GM12878 (cell line): ENCODE measurements around the gene OR2A42. TPM values are rescaled to one million over a fixed set of nuclear protein-coding genes. Genes with fewer than 3 reads are reported as not detected.

Source experiments
- ATAC-seq: fragments of 200-7000 bp; cut with Tn5 transposase; 3 replicates; pipeline ENCODE4 v1.9.1; 2020; ENCODE audit warnings: mild to moderate bottlenecking, moderate library complexity
- BruUV-seq: library from RNA; stranded (reverse); fragments of 400-500 nt; replicated peaks from 2 replicates; lab custom pipeline; 2021; lab: Mats Ljungman, UMichigan
- CTCF ChIA-PET: fragments of 300-600 bp; sonication (Branson Sonifier 250); formaldehyde crosslinking; extraction: SDS; loops from one replicate; lab custom pipeline; 2021; ENCODE audit warnings: inconsistent platforms; lab: Yijun Ruan, JAX
- POLR2A ChIA-PET: fragments of 350-600 bp; formaldehyde crosslinking; extraction: SDS; loops from one replicate; lab custom pipeline; 2021; ENCODE audit warnings: inconsistent platforms; lab: Charles Lee
- RAD21 ChIA-PET: fragments of 300-600 bp; sonication (Branson Sonifier 250); formaldehyde crosslinking; loops from one replicate; lab custom pipeline; 2023; ENCODE audit warnings: antibody characterized with exemption; ENCODE audit not compliant: unreplicated experiment; lab: Charles Lee
- SMC1A ChIA-PET: fragments of 300-600 bp; sonication (Branson Sonifier 250); formaldehyde crosslinking; loops from one replicate; lab custom pipeline; 2023; ENCODE audit not compliant: unreplicated experiment, uncharacterized antibody; lab: Charles Lee
- DNase-seq: peaks from one replicate; pipeline ENCODE4 v3.0.0-alpha.2; 2011; ENCODE audit warnings: low read depth, low spot score
- FAIRE-seq: peaks from 3 replicates; lab custom pipeline; 2011; peaks lifted over from hg19 to GRCh38; lab: Jason Lieb, UNC
- H2AFZ ChIP-seq: 2 replicates; pipeline ENCODE4 v1.6.0; 2011; ENCODE audit warnings: low read depth, low read length, control low read depth; ENCODE audit not compliant: control insufficient read depth
- H3K27ac ChIP-seq: 2 replicates; pipeline ENCODE4 v1.5.1; 2011; ENCODE audit warnings: control low read depth; ENCODE audit not compliant: control insufficient read depth, insufficient read depth
- H3K27me3 ChIP-seq, 2 experiments: replicated peaks in 1 of 2; 2 replicates each; pipeline versions ENCODE4 v1.6.0 to v1.6.1; 2011; ENCODE audit warnings: low read length in 1 of 2; ENCODE audit not compliant: control insufficient read depth in 2 of 2, insufficient read depth in 2 of 2
- H3K36me3 ChIP-seq, 2 experiments: 2 replicates each; pipeline ENCODE4 v1.5.1; 2011; ENCODE audit warnings: low read length in 1 of 2; ENCODE audit not compliant: control insufficient read depth in 2 of 2, insufficient read depth in 2 of 2
- H3K4me1 ChIP-seq: 2 replicates; pipeline ENCODE4 v1.6.1; 2011; ENCODE audit warnings: mild to moderate bottlenecking, low read length, moderate library complexity, mixed read lengths; ENCODE audit not compliant: control insufficient read depth, insufficient read depth
- H3K4me2 ChIP-seq: 2 replicates; pipeline ENCODE4 v1.6.0; 2011; ENCODE audit warnings: control low read depth; ENCODE audit not compliant: control insufficient read depth, insufficient read depth
- H3K4me3 ChIP-seq: fragments of 200-600 bp; sonication (generic); 2 replicates; pipeline ENCODE4 v1.5.1; 2016
- H3K79me2 ChIP-seq: 2 replicates; pipeline ENCODE4 v1.6.0; 2011; ENCODE audit warnings: low read length; ENCODE audit not compliant: control insufficient read depth, insufficient read depth
- H3K9ac ChIP-seq: 2 replicates; pipeline ENCODE4 v1.8.0; 2011; ENCODE audit warnings: low read length, control low read depth, mixed read lengths; ENCODE audit not compliant: control insufficient read depth, insufficient read depth
- H3K9me3 ChIP-seq: replicated peaks from 3 replicates; pipeline ENCODE4 v1.5.1; 2011; ENCODE audit warnings: mild to moderate bottlenecking, low read length; ENCODE audit not compliant: control insufficient read depth, insufficient read depth
- H4K20me1 ChIP-seq: 2 replicates; pipeline ENCODE4 v1.6.0; 2011; ENCODE audit not compliant: control insufficient read depth, insufficient read depth
- BACH1 ChIP-seq: fragments of 450-650 bp; IDR thresholded peaks from 2 replicates; pipeline ENCODE4 v1.6.1; 2017; ENCODE audit warnings: mild to moderate bottlenecking, borderline replicate concordance
- CEBPB ChIP-seq, 2 experiments: fragments of 150-350 bp in 1 of 2; IDR thresholded peaks; 2 replicates each; pipeline ENCODE4 v1.6.1; 2012 to 2014; ENCODE audit warnings: low read depth in 2 of 2, low read length in 2 of 2, borderline replicate concordance in 1 of 2, inconsistent platforms in 1 of 2
- CEBPZ ChIP-seq: fragments of 150-350 bp; IDR thresholded peaks from 2 replicates; pipeline ENCODE4 v1.6.1; 2016; ENCODE audit warnings: low read depth, low read length
- DPF2 ChIP-seq: fragments of 450-650 bp; IDR thresholded peaks from 2 replicates; pipeline ENCODE4 v1.6.1; 2017; ENCODE audit warnings: mild to moderate bottlenecking
- EGR1 ChIP-seq, 2 experiments: IDR thresholded peaks; 1 replicate in 1 of 2; 2 replicates in 1 of 2; pipeline ENCODE4 v1.6.1; 2011 to 2012; ENCODE audit warnings: low read depth in 2 of 2, low read length in 2 of 2, borderline replicate concordance in 1 of 2, mild to moderate bottlenecking in 1 of 2, moderate library complexity in 1 of 2
- PAX8 ChIP-seq: fragments of 450-650 bp; IDR thresholded peaks from 2 replicates; pipeline ENCODE4 v1.6.1; 2017; ENCODE audit warnings: mild to moderate bottlenecking, moderate library complexity
- SREBF1 ChIP-seq: IDR thresholded peaks from 2 replicates; pipeline ENCODE4 v1.6.1; 2012; ENCODE audit warnings: mild to moderate bottlenecking, low read length
- STAT1 ChIP-seq: fragments of 450-650 bp; conservative IDR thresholded peaks from 2 replicates; pipeline ENCODE4 v1.6.1; 2014; ENCODE audit warnings: antibody characterized with exemption, mild to moderate bottlenecking
- WGBS: methylation state at CpG from one replicate; pipeline ENCODE4 v1.1.6; 2016; ENCODE audit warnings: low lambda C conversion rate; ENCODE audit not compliant: insufficient replicate concordance, insufficient coverage; ENCODE audit errors: missing lambda C conversion rate; 5-methylcytosine and 5-hydroxymethylcytosine counted together
- in situ Hi-C: fragments of 300-500 bp; cut with MboI; formaldehyde crosslinking; loops from 9 replicates; pipeline ENCODE4 v1.14.3; 2018; ENCODE audit warnings: mixed read lengths
- intact Hi-C: fragments of 100-400 bp; cut with micrococcal nuclease; formaldehyde crosslinking; loops from one replicate; pipeline ENCODE4 v1.14.2; 2022; ENCODE audit not compliant: unreplicated experiment
- polyA plus RNA-seq, 11 experiments: library from polyadenylated mRNA; depleted of rRNA in 4 of 11; unstranded in 6 of 11; stranded (reverse) in 5 of 11; fragments of >200 nt; fragmentation: Nextera tagmentation in 4 of 11; fragmentation: Illumina TruSeq in 1 of 11; extraction: Ambion mirVana in 4 of 11; extraction: Trizol in 1 of 11; gene quantifications; 1 replicate in 1 of 11; 2 replicates in 10 of 11; pipeline versions ENCODE4 v1.2.1 to v1.2.3, GENCODE V29; 2011 to 2016; ENCODE audit warnings: inconsistent platforms in 2 of 11, missing spikeins in 2 of 11, low read depth in 1 of 11
- total RNA-seq, 4 experiments: library from RNA; depleted of rRNA in 3 of 4; stranded (reverse); fragments of >200 nt in 3 of 4; fragmentation: Illumina TruSeq in 1 of 4; extraction: Trizol in 1 of 4; gene quantifications; 2 replicates each; pipeline versions ENCODE4 v1.2.1 to v1.2.3, GENCODE V29; 2013 to 2021
- TF ChIP-seq, protein P1 (sequence below): fragments of 450-650 bp; IDR thresholded peaks from 2 replicates; pipeline ENCODE4 v1.6.1; 2016; ENCODE audit warnings: mild to moderate bottlenecking, moderate library complexity, borderline replicate concordance
- TF ChIP-seq, protein P2 (sequence below): IDR thresholded peaks from 2 replicates; pipeline ENCODE4 v1.6.1; 2012; ENCODE audit warnings: low read length, inconsistent platforms

Gene OR2A42
- total and polyA plus RNA-seq, 10 of the 15 experiments (the other 5 are each of a cell fraction or from before 2014, with no cell fraction given), result under 0.01 to 0.42 (median 0.05) TPM; not detected in 4

DNA sequence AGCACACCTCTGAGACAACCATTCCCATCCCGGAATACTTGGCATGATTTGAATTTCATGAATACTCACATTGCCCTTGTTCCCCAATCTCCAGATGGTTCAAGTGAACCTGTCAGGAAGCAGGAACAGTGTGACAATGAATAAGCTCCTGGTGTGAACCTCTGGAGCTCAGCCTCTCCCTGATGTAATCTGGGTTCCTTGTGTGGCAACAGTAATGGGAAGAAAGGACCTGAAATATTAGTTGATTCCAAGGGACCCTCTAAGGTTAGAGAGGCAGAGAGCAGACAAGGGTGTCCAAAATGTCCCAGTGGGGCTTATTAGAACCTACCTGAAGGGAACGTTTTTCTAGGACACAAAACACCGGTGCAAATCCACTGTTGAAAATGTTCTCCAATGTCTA, 16.7 kb upstream of the OR2A42 start:
- H3K9me3 ChIP-seq, result no peaks in the 10 kb centered on the region
- intact Hi-C loops, result no loop called here
- in situ Hi-C loops, result no loop called here
- no TSS peak for BruUV-seq
- no peak for ATAC-seq
- CTCF ChIA-PET, result no interaction called here
- H3K4me1 ChIP-seq, result no peaks in the 10 kb centered on the region
- 37% methylated on average over 3 of the region's 3 CpGs for WGBS
- H3K79me2 ChIP-seq, result no peaks in the 10 kb centered on the region
- H2AFZ ChIP-seq, result no peak overlapping the region
- no peak for DNase-seq
- POLR2A ChIA-PET, result no interaction called here
- no peak overlapping the region for H3K27ac ChIP-seq
- TF ChIP-seq STAT1 (no peak), SREBF1 (no peak), PAX8 (no peak), EGR1 (IDR thresholded peaks at IDR 0.05; ENCODE audit: borderline replicate concordance in 1 of 2, low read depth in 2 of 2, low read length in 2 of 2) (no peak), CEBPZ (no peak), DPF2 (no peak), CEBPB (IDR thresholded peaks at IDR 0.05; ENCODE audit: borderline replicate concordance in 1 of 2, low read depth in 2 of 2, low read length in 2 of 2) (no peak), BACH1 (no peak)
- TF ChIP-seq, protein P1, sequence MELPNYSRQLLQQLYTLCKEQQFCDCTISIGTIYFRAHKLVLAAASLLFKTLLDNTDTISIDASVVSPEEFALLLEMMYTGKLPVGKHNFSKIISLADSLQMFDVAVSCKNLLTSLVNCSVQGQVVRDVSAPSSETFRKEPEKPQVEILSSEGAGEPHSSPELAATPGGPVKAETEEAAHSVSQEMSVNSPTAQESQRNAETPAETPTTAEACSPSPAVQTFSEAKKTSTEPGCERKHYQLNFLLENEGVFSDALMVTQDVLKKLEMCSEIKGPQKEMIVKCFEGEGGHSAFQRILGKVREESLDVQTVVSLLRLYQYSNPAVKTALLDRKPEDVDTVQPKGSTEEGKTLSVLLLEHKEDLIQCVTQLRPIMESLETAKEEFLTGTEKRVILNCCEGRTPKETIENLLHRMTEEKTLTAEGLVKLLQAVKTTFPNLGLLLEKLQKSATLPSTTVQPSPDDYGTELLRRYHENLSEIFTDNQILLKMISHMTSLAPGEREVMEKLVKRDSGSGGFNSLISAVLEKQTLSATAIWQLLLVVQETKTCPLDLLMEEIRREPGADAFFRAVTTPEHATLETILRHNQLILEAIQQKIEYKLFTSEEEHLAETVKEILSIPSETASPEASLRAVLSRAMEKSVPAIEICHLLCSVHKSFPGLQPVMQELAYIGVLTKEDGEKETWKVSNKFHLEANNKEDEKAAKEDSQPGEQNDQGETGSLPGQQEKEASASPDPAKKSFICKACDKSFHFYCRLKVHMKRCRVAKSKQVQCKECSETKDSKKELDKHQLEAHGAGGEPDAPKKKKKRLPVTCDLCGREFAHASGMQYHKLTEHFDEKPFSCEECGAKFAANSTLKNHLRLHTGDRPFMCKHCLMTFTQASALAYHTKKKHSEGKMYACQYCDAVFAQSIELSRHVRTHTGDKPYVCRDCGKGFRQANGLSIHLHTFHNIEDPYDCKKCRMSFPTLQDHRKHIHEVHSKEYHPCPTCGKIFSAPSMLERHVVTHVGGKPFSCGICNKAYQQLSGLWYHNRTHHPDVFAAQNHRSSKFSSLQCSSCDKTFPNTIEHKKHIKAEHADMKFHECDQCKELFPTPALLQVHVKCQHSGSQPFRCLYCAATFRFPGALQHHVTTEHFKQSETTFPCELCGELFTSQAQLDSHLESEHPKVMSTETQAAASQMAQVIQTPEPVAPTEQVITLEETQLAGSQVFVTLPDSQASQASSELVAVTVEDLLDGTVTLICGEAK, result no peak
- TF ChIP-seq, protein P2, sequence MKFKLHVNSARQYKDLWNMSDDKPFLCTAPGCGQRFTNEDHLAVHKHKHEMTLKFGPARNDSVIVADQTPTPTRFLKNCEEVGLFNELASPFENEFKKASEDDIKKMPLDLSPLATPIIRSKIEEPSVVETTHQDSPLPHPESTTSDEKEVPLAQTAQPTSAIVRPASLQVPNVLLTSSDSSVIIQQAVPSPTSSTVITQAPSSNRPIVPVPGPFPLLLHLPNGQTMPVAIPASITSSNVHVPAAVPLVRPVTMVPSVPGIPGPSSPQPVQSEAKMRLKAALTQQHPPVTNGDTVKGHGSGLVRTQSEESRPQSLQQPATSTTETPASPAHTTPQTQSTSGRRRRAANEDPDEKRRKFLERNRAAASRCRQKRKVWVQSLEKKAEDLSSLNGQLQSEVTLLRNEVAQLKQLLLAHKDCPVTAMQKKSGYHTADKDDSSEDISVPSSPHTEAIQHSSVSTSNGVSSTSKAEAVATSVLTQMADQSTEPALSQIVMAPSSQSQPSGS, result no peak
- SMC1A ChIA-PET, result no interaction called here
- no peaks in the 10 kb centered on the region for H3K36me3 ChIP-seq
- no peak for FAIRE-seq
- no peak overlapping the region for H3K4me2 ChIP-seq
- RAD21 ChIA-PET, result no interaction called here
- H3K27me3 ChIP-seq, result no peaks in the 10 kb centered on the region
- H3K9ac ChIP-seq, result no peak overlapping the region
- H3K4me3 ChIP-seq, result no peak overlapping the region
- H4K20me1 ChIP-seq, result no peaks in the 10 kb centered on the region
